ENCODE measurements around the gene GKN2.
"Not testable (repeated sequence)": the region's sequence is repeated elsewhere in the genome, so short reads cannot be mapped to it uniquely, and the experiment has no call there.

Gene GKN2

DNA sequence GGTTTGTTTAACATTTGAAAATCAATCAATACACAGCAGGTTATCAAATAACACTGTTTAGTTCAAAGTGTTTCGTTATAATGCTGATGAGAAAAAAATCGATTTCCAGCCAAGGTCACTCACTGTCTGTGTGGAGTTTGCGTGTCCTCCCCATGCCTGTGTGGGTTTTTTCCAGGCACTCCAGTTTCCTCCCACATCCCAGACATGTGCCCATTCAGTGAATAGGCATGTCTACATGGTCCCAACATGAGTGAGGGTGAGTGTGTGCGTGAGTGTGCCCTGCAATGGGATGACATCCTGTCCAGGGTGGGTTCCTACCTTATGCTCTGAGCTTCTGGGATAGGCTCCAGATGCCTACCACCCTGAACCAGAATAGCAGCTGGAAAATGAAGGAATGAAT, 8.7 kb upstream of the GKN2 start:
- no peak for DNase-seq (ENCODE audit: low read depth in 2 of 2)

DNA sequence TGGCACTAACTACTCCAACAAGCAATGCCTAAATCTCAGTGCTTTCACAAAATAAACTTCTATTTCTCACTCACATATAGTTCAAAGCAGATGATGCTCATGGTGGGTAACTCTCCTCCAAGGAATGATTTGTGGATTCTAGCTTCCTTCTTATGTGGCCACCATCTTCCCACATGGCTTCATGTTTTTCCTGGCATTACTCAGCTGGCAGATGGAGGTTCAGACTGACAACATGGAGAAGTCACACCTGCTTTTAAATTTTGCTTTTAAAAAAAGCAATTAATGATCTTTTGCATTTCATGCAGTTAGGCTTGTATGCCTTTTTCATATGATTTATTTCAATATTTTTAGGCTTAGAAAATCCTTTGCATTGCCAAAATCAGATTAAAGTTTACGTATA, 6.3 kb upstream of the GKN2 start:
- DNase-seq (ENCODE audit: low read depth in 2 of 2), result no peak

DNA sequence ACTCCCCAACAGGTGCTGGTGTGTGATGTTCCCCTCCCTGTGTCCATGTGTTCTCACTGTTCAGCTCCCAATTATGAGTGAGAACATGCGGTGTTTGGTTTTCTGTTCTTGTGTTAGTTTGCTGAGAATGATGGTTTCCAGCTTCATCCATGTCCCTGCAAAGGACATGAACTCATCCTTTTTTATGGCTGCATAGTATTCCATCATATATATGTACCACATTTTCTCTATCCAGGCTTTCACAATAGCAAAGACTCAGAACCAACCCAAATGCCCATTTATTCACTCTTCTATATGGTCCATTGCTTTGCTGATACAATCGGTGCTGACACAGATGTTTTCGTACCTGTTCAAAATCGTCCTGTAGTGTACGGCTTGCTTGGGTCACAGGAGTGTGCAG, 2.7 kb upstream of the GKN2 start:
- DNase-seq (ENCODE audit: low read depth in 2 of 2), result not testable (repeated sequence)

GRCh38 chr2:68951899-68952298, 794 bp downstream of the GKN2 start:
- no peak for DNase-seq (ENCODE audit: low read depth in 2 of 2)

GRCh38 chr2:68948710-68949109, 4.0 kb downstream of the GKN2 start:
- DNase-seq (ENCODE audit: low read depth in 2 of 2), result no peak

DNA sequence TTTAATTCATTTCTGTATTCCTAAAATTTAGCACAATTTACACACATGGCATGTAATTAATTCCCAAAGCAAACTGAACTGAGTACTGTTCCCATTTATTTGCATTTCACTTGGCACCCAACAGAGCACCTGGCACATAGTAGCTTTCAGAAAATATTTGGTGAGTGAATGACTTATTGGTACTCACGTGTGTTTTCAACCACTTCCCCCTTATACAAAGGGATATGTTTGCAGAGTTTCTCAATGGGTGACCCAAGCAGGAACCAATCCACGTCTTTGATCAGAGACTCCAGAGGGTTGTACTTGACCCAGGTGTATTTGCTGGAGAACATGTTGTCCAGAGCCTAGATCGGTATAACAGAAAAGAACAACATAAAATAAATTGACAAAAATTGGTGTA, 6.6 kb downstream of the GKN2 start:
- no peak for DNase-seq (ENCODE audit: low read depth in 2 of 2)

DNA sequence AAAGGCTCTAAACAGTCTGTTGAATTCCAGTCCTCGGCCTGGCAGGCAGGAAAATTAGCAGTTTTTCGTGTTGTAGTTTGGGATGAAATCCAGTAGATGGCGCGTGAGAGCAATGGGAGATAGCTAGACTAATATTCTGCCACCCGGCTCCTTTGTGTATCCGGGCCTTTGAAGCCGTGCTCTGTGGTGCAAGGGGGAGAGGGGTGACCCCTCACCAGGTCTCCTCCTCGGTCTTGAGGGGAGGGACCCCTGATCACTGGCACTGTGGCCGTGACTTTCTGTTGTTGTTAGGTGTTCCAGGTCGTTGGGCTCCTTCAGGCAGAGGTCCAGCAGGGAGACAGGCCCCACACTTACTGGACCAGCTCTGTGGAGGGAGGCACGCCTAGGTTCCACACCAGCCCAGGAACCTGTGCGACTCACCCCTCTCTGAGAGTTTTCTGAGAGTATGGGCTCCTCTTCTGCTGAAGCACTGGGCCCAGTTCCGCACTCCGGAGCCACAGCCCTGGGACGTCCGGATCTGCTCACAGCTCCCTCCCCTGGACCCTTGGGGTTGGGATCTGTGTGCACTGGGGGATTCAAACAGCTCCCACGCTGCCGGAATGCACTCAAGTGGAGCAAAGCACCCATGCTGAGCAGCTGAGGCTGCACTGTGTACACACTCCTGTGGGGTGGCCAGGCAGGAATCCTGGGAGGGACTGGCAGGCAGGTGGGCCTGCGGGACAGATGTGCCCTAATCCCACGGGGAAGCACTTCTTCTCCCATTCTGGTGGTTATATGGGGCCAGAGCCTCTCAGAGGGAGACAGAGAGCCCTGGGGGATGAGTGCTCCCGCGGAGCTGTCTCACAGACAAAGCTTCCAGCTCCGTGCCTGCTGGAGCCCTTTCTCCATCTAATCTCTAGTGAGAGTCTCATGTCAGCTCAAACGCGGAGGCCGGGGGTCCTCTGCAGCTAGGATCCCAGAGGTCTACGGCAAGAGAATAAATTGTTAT, 8.8 kb downstream of the GKN2 start:
- peak in 1 of 2 donors; percentile 12 for DNase-seq (ENCODE audit: low read depth in 2 of 2)

DNA sequence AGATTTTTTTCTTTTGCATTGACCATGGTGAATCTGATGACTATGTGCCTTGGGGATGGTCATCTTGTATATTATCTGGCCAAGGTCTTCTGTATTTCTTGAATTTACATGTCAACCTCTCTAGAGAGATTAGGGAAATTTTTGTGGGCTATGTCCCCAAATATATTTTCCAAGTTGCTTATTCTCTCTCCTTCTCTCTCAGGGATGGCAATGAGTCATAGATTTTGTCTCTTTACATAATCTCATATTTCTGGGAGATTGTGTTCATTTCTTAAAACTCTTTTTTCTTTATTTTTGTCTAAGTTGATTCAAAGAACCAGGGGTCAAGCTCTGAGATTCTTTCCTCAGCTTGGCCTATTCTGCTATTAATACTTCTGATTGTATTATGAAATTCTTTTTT, 9.9 kb downstream of the GKN2 start:
- DNase-seq (ENCODE audit: low read depth in 2 of 2), result no peak

GRCh38 chr2:68940369-68940768, 12.3 kb downstream of the GKN2 start:
- no peak for DNase-seq (ENCODE audit: low read depth in 2 of 2)

DNA sequence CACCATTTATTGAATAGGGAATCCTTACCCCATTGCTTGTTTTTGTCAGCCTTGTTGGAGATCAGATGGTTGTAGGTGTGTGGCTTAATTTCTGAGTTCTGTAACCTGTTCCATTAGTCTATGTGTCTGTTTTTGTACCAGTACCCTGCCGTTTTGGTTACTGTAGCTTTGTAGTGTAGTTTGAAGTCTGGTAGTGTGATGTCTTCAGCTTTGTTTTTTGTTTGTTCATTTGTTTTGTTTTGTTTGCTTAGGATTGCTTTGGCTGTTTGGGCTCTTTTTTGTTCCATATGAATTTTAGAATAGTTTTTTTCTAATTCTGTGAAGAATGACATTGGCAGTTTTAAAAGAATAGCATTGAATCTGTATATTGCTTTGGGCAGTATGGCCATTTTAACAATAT, 12.7 kb downstream of the GKN2 start:
- no peak for DNase-seq (ENCODE audit: low read depth in 2 of 2)

DNA sequence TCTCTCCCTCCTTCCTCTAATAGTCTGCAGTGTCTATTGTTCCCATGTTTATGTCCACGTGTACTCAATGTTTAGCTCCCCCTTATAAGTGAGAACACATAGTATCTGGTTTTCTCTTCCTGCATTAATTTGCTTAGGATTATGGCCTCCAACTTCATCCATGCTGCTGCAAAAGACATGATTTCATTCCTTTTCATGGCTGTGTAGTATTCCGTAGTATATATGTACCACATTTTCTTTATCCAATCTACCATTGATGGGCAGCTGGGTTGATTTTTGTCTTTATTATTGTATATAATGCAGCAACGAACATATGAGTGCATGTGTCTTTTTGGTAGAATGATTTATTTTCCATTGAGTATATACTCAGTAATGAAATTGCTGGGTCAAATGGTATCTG, 13.8 kb downstream of the GKN2 start:
- no peak for DNase-seq (ENCODE audit: low read depth in 2 of 2)

DNA sequence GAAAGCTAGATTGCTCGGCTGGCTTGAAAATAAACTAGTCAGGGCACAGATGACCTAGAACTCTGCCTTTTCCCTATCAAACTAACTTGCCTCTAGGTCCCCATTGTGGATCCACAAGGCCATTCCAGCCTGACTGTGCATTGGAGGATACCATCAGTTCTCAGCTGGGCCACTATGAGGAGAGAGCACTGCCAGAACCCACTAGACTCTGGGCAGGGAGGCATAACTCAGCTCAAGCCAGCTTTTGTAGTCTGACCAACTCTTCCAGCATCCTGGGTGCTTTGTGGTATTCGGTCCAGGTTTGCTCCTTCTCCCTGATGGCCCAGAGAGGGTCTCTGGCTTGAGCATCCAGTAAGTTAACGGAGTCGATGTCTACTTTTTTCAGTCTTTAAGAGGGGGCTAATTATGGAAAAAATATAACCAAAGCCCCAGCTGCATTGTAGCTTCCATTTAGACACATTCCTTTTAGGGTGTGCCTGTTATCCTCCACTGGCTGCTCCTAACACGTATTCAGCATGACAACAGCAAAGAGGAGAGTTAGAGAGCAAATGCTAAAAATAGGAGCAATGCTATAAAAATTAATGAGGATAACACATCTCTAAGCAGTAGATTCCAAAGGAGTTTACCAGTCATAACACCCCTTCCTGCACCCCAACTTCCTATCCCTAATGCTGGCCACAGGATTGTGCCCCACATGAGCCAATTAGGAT, 15.2 kb downstream of the GKN2 start:
- no peak for DNase-seq (ENCODE audit: low read depth in 2 of 2)

- DNase-seq (ENCODE audit: low read depth in 2 of 2), result no peak
These were observed 15.8 kb downstream of the GKN2 start for GRCh38 chr2:68936889-68937288.

DNA sequence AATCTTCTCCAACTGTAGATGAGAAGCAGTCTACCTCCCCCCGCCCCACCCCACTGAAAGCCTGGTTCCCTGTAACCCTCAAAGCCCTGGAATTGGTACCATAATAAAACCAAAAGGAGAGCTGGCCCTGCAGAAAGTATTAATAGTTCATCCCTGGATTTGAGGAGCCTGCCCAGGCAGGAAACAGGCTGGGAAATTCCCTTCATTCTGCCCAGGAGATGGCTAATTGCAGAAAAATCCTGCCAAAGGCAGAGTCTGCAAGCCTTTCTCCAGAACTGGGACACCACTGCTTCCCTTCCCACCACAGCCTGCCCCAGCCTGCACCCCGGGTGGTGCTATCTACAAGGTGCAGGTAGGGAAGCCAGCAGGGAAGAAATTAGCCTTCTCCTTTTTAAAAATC, 16.3 kb downstream of the GKN2 start:
- DNase-seq (ENCODE audit: low read depth in 2 of 2), result no peak

DNA sequence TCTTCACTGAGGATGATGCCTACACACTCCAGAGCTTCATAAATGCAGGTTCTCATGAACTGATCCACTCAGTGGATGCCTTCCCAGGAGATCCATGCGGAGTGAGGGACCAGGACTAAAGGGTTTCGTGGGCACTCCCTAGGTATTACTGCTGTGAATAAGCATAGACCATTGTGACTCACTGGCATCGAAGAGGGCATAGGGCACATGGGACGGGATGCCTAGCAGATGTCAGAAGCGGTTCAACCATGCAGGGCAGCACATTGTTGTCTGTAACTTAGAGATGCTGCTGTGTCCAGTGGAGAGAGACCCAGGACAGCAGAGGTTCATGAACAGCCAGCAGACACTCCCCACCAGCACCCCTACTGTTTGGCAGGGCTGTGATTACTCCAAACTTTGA, 17.2 kb downstream of the GKN2 start:
- no peak for DNase-seq (ENCODE audit: low read depth in 2 of 2)

GRCh38 chr2:68934021-68934420, 18.7 kb downstream of the GKN2 start:
- no peak for DNase-seq (ENCODE audit: low read depth in 2 of 2)

- no peak for DNase-seq (ENCODE audit: low read depth in 2 of 2)
These were observed 20.3 kb downstream of the GKN2 start for GRCh38 chr2:68932402-68932801.

GRCh38 chr2:68931799-68932198, 20.9 kb downstream of the GKN2 start:
- DNase-seq (ENCODE audit: low read depth in 2 of 2), result no peak

GRCh38 chr2:68931149-68931711, 21.5 kb downstream of the GKN2 start:
- no peak for DNase-seq (ENCODE audit: low read depth in 2 of 2)

- DNase-seq (ENCODE audit: low read depth in 2 of 2), result no peak
These were observed 25.9 kb downstream of the GKN2 start for GRCh38 chr2:68926796-68927195.

- no peak for DNase-seq (ENCODE audit: low read depth in 2 of 2)
These were observed 27.3 kb downstream of the GKN2 start for GRCh38 chr2:68925295-68925896.

DNA sequence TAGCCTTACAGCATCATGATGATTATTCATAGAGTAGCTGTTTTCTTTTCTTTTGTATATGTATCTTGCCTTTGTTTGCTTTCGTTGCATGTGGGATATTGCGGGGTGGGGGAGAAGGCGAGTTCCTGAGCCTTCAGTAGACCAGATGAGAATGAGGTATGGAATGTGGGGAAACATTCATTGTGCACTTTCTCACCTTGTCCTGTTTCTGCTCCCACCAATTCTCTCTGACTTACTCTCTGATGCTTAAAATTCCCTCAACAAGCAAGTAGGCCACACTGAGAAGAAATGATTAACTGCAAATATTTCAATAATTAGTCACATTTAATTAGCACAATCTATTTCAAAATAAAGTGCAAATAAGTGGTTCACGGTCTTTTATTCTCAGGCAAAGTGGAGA, 31.0 kb downstream of the GKN2 start:
- no peak for DNase-seq (ENCODE audit: low read depth in 2 of 2)
